Muscle of leg (tissue), 11 donors: ENCODE data around the gene PDE2A. TPM values are rescaled to one million over a fixed set of nuclear protein-coding genes. Genes with fewer than 3 reads are reported as not detected.
A peak's percentile ranks its signal among the peaks of the same experiment; 100 is the strongest.

Experiments used
- DNase-seq: peaks from one replicate; pipeline ENCODE4 v3.0.0; 2013
- H3K27ac ChIP-seq: one replicate; pipeline ENCODE4 v1.5.1; 2013; ENCODE audit warnings: mild to moderate bottlenecking, low read length, control low read depth
- H3K27me3 ChIP-seq: one replicate; pipeline ENCODE4 v1.6.1; 2013; ENCODE audit warnings: low read length; ENCODE audit not compliant: control insufficient read depth, insufficient read depth
- H3K36me3 ChIP-seq: one replicate; pipeline ENCODE4 v1.6.1; 2013; ENCODE audit warnings: low read length; ENCODE audit not compliant: control insufficient read depth, insufficient read depth
- H3K4me1 ChIP-seq: one replicate; pipeline ENCODE4 v1.6.1; 2013; ENCODE audit warnings: low read length; ENCODE audit not compliant: control insufficient read depth, insufficient read depth
- H3K4me3 ChIP-seq: one replicate; pipeline ENCODE4 v1.5.1; 2013; ENCODE audit warnings: low read length, control low read depth
- H3K9me3 ChIP-seq: replicated peaks from 2 replicates; pipeline ENCODE4 v1.6.1; 2013; ENCODE audit warnings: low read depth, low read length; ENCODE audit not compliant: control insufficient read depth
- WGBS: methylation state at CpG from one replicate; pipeline ENCODE4 v1.1.5; 2013; ENCODE audit warnings: missing lambda C conversion rate; ENCODE audit not compliant: insufficient coverage; 5-methylcytosine and 5-hydroxymethylcytosine counted together
- polyA plus RNA-seq, 8 donors: library from polyadenylated mRNA; unstranded; fragments of 120-200 nt; gene quantifications; one replicate each; pipeline versions ENCODE4 v1.2.1 to v1.2.3, GENCODE V29; 2013; ENCODE audit warnings: inconsistent platforms in 1 of 8, low replicate concordance in 1 of 8; ENCODE audit not compliant: insufficient read length in 8 of 8, insufficient read depth in 1 of 8
- total RNA-seq: library from RNA; stranded (reverse); fragments of 120-200 nt; gene quantifications from one replicate; pipeline ENCODE4 v1.2.4, GENCODE V29; 2013

Gene PDE2A
- total and polyA plus RNA-seq, 9 donors = 10.7 to 18.2 (median 14.8) TPM

DNA sequence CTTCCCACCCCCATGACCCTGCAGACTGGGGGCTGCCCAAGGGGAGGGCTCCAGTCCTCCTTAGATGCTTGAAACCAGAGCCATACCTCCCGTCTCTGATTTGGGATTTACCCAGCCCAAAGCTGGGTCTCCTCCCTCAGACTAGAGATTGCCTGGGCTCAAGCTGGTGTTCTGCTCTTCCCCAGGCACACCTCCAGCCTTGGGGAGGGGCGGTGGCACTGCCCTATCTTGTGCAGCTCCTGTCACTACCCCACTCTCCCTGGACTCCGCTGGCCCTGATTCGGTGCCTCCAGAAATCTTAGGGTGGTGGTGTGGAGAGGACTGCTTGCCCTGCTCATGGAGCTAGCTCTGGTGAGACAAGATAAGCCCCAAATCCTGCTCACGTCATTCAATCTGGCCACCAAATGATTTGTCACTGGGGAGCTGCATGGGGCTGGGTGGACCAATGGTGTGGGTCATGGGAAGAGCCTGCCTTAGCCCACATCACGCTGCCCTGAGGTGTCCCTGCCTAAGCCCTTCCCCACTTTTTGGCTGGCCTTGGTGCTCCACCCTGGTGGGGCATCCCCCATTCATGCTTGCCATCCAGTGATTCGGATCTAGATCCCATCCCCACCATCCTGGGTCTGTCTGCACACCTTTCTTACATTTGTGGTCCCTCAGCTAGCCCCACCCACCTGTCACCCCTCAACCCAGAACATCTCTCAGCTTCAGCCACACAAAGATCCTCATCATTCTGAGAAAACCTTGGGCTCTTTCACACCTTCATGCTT is 87.7 kb downstream of the PDE2A start:
- DNase-seq = no peak
- Histone ChIP-seq H3K4me1 (peaks cover 18% of the 10 kb centered on the region), H3K27me3 (peaks cover 86% of the 10 kb centered on the region), H3K4me3 (no peak overlapping the region), H3K36me3 (peaks cover 3% of the 10 kb centered on the region), H3K27ac (no peak overlapping the region), H3K9me3 (no peaks in the 10 kb centered on the region)
- whole genome bisulfite sequencing = 71% methylated on average over 4 of the region's 7 CpGs

DNA sequence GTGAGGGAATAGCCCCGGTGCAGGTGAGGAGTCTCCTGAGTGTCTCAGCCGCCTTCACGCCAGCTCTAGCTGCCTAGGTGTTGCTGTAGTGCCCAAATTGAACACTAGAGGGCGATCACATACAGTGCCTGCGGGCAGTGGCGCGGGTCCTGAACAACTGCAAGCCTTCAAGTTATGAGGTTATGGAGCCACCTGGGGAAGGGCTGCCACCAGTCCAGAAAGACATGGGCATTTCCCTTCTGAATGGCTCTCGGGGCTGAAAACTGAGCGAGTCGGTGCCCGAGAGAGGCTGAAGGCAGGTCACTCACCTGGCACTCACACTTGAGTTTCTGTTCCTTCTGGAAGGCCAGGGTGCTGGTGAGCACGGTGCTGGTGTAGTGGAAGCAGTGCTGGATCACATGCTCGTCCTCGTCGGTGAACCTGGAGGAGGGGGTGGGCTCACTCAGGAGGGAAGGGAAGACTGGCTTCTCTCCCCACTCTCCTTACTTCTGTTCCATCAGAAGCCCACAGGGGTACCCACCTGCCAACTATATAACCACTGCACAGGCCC is 88.4 kb downstream of the PDE2A start:
- peaks cover 18% of the 10 kb centered on the region for H3K4me1 ChIP-seq
- no peaks in the 10 kb centered on the region for H3K9me3 ChIP-seq
- no peak overlapping the region for H3K27ac ChIP-seq
- H3K36me3 ChIP-seq = peaks cover 3% of the 10 kb centered on the region
- WGBS = 6% methylated on average over 7 of the region's 15 CpGs
- peaks cover 79% of the 10 kb centered on the region for H3K27me3 ChIP-seq
- no peak overlapping the region for H3K4me3 ChIP-seq
- DNase-seq = peak; percentile 71

GRCh38 chr11:72584939-72585597 is 89.2 kb downstream of the PDE2A start:
- peaks cover 5% of the 10 kb centered on the region for H3K36me3 ChIP-seq
- H3K27me3 ChIP-seq = peaks cover 71% of the 10 kb centered on the region
- no peaks in the 10 kb centered on the region for H3K9me3 ChIP-seq
- WGBS = 45% methylated on average over 8 of the region's 12 CpGs
- DNase-seq = no peak
- peaks cover 15% of the 10 kb centered on the region for H3K4me1 ChIP-seq
- H3K4me3 ChIP-seq = no peak overlapping the region
- no peak overlapping the region for H3K27ac ChIP-seq

- peak; percentile 53 for DNase-seq
- H3K36me3 ChIP-seq = peaks cover 5% of the 10 kb centered on the region
- no peak overlapping the region for H3K4me3 ChIP-seq
- H3K27me3 ChIP-seq = peaks cover 67% of the 10 kb centered on the region
- no peaks in the 10 kb centered on the region for H3K9me3 ChIP-seq
- peaks cover 10% of the 10 kb centered on the region for H3K4me1 ChIP-seq
- H3K27ac ChIP-seq = no peak overlapping the region
- WGBS = 4% methylated on average over 43 of the region's 59 CpGs
Observed at GRCh38 chr11:72584293-72584938, 89.8 kb downstream of the PDE2A start.

DNA sequence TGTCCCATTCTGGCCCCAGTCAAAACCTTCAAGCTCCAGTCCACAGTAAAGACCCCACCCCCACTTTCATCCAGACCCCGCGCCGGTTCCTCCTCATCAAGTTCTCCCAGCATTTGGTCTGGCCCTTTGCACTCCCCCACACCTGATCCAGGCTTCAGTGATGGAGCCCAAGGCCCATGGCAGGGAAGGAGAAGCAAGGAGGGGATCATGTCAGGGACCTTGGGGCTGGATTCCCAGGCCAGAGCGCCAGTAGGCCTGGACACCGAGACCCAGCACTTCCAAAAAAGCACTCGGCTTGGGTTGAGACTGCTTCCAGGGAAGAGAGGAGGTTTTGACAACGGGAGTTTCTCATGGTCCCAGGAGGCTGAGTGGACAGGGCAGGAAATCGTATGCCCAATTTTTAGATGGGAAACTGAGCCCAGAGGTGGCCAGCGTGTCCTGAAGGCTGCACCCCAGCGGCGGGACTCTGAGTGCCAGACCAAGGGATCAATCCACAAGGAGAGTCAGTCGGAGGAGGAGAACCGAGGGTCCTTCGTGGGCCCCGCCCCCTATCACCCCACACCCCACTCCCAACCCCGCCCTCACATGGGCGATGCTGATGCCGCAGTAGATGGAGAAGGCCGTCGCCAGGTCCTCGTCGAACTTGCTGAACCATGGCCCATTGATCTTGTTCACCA is 90.5 kb downstream of the PDE2A start:
- WGBS = 74% methylated on average over 8 of the region's 22 CpGs
- H3K36me3 ChIP-seq = peaks cover 5% of the 10 kb centered on the region
- peaks cover 10% of the 10 kb centered on the region for H3K4me1 ChIP-seq
- H3K27ac ChIP-seq = no peak overlapping the region
- H3K4me3 ChIP-seq = no peak overlapping the region
- H3K9me3 ChIP-seq = no peaks in the 10 kb centered on the region
- no peak for DNase-seq
- H3K27me3 ChIP-seq = peaks cover 60% of the 10 kb centered on the region

DNA sequence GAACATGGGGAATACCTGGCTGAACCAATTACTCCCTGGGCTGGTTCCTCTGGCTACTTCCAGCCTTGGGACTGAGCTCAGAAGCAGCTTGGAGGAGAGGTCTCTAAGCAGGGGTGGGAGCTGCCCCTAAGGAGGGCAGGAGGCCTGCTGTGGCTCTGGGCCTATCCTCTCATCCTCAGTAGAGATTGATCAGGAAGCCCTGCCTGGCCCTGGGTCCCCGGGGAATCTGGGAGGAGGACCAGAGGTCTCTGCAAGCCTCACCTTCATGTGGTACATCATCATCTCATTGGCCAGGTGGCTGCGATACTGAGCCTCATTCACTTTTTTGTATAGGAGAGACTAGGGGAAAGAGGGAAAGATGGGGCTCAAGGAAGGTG is 91.1 kb downstream of the PDE2A start:
- Histone ChIP-seq H3K27me3 (peaks cover 54% of the 10 kb centered on the region), H3K4me1 (peaks cover 10% of the 10 kb centered on the region), H3K27ac (no peak overlapping the region), H3K4me3 (no peak overlapping the region), H3K36me3 (peaks cover 5% of the 10 kb centered on the region), H3K9me3 (no peaks in the 10 kb centered on the region)
- DNase-seq = no peak
- WGBS = no CpG with 5 or more reads among the region's 2 CpGs

- Histone ChIP-seq H3K36me3 (peaks cover 5% of the 10 kb centered on the region), H3K4me1 (peaks cover 10% of the 10 kb centered on the region), H3K27ac (no peak overlapping the region), H3K9me3 (no peaks in the 10 kb centered on the region), H3K4me3 (no peak overlapping the region), H3K27me3 (peaks cover 48% of the 10 kb centered on the region)
- 90% methylated on average over 13 of the region's 14 CpGs for WGBS
- no peak for DNase-seq
Observed at GRCh38 chr11:72582206-72583176, 91.7 kb downstream of the PDE2A start.

DNA sequence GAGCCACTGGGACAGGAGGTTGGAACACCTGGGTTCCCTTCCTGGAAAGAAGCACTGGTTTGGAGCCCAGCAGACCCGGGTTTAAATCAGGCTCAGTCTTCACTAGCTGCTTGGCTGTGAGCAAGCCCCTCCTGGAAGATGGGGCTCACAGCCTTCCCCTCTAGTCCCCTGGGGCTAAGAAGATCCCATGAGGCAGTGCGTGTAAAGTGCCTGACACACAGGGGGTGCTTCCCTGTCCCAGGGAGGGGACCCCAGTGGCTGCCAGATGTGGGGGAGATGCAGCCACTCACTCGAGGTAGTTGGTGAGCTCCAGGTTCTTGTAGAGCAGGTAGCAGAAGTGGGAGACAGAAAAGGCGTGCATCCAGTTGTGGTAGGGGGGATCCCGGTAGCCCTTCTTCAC is 93.2 kb downstream of the PDE2A start:
- H3K4me3 ChIP-seq = no peak overlapping the region
- H3K9me3 ChIP-seq = no peaks in the 10 kb centered on the region
- H3K4me1 ChIP-seq = peaks cover 10% of the 10 kb centered on the region
- no peak for DNase-seq
- peaks cover 15% of the 10 kb centered on the region for H3K36me3 ChIP-seq
- 39% methylated on average over 2 of the region's 5 CpGs for WGBS
- peaks cover 35% of the 10 kb centered on the region for H3K27me3 ChIP-seq
- no peak overlapping the region for H3K27ac ChIP-seq

DNA sequence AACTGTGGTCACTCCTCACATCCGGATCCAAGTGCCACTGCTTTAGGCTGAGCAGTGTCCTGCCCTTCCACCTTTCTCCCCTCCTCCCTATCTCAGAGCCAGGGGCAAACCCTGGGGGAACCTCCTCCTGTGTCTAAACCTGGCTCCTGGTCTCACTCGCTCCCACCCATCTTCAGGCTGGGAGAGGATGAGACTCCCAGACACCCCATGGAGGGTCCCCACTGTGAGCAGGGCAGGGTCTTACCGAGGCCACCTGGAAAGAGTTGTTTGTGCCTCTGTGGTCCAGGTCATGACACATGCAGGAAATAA is 93.6 kb downstream of the PDE2A start:
- Histone ChIP-seq H3K9me3 (no peaks in the 10 kb centered on the region), H3K36me3 (peaks cover 15% of the 10 kb centered on the region), H3K27me3 (peaks cover 31% of the 10 kb centered on the region), H3K4me3 (no peak overlapping the region), H3K27ac (no peak overlapping the region), H3K4me1 (peaks cover 10% of the 10 kb centered on the region)
- WGBS = 75% methylated on average over 2 of the region's 3 CpGs
- no peak for DNase-seq
